Measurements from ENCODE around the gene PDX1.

DNA sequence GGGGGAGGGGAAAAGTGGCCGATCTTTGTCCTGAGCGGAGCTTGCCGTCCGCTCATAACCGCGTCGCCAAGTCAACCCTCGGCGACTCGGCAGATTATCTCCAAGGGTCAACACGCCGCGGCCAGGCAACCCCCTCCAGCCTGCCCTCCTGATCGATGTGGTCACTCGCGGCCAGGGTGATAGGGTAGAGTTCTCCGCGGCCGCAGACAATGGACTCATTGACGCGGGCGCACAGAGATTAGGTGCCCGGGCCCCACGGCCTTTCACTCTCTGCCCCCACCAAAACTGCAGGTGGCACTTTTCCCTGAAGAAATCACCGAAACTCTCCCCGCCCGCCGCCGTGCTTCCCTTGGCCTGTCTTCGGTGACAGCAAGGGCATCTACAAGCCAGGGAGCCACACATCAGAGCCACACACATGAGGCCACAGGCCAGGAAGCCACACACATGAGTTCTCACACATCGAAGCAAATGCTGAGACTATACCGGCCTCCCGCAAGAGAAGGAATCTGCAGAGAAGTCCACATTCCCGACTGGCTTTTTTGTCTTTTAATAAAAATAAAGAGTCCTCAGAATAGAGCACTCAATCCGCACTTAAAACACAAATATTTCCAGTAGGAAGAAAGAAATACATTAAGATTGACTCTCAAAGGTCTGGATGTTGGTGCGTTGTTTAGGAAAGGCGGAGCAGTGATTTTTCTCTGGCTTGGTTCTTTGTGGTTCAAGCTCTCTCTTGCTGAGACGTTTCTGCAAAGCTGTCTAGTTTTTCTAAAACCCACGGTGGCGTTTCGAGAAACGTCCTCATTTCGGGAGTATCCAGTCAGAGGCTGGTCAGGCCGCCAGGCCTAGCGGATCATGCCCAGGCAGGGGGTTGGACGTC is 1.5 kb upstream of the PDX1 start:
- TF ChIP-seq, protein P1, sequence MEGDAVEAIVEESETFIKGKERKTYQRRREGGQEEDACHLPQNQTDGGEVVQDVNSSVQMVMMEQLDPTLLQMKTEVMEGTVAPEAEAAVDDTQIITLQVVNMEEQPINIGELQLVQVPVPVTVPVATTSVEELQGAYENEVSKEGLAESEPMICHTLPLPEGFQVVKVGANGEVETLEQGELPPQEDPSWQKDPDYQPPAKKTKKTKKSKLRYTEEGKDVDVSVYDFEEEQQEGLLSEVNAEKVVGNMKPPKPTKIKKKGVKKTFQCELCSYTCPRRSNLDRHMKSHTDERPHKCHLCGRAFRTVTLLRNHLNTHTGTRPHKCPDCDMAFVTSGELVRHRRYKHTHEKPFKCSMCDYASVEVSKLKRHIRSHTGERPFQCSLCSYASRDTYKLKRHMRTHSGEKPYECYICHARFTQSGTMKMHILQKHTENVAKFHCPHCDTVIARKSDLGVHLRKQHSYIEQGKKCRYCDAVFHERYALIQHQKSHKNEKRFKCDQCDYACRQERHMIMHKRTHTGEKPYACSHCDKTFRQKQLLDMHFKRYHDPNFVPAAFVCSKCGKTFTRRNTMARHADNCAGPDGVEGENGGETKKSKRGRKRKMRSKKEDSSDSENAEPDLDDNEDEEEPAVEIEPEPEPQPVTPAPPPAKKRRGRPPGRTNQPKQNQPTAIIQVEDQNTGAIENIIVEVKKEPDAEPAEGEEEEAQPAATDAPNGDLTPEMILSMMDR (IDR thresholded peaks at IDR 0.05) = no peak
- TF ChIP-seq POLR2A (IDR thresholded peaks at IDR 0.05) = no peak
